COLO668 (cell line): Measurements from ENCODE around the gene SSR4.

Experiments
- DNase-seq: peaks from one replicate; lab custom pipeline; 2025; ENCODE audit not compliant: unreplicated experiment; lab: John Stamatoyannopoulos, UW

The SSR4 gene

DNA sequence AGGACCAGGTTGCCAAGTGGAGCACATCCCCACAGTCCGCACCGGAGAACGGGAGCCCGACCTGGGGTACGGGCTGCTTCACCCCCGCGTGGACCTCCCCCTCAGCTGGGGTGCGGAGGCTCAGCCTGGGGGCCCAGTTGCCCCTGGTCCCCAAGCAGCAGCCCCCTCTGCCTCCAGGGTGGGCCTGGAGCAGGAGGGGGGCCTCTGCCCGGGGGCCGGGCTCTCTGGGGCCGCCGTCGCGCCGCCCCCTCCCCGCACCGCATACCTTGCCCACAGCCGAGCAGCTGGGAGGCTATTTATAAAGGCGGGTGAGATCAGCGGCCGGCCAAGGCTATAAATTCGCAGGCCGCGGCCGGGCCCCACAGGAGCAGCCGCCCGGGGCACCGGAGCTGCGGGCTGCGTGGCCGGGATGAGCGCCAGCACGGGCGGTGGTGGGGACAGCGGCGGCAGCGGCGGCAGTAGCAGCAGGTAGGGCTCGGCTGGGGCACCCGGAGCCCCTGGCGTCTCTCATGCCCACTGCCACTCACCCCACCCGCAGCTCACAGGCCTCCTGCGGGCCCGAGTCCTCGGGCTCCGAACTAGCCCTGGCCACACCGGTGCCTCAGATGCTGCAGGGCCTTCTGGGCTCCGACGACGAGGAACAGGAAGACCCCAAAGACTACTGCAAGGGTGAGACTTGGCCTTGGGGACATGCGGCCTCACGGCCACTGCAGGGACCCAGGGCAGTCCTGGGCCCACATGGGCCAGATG lies 13.6 kb upstream of the SSR4 start, which contains the start of gene SRPK3:
Gene SRPK3 (plus strand): TSS at position 364 of the 750 bp plus-strand sequence. CDS start 46 bp downstream, at position 410.
- peak; percentile 72 for DNase-seq

DNA sequence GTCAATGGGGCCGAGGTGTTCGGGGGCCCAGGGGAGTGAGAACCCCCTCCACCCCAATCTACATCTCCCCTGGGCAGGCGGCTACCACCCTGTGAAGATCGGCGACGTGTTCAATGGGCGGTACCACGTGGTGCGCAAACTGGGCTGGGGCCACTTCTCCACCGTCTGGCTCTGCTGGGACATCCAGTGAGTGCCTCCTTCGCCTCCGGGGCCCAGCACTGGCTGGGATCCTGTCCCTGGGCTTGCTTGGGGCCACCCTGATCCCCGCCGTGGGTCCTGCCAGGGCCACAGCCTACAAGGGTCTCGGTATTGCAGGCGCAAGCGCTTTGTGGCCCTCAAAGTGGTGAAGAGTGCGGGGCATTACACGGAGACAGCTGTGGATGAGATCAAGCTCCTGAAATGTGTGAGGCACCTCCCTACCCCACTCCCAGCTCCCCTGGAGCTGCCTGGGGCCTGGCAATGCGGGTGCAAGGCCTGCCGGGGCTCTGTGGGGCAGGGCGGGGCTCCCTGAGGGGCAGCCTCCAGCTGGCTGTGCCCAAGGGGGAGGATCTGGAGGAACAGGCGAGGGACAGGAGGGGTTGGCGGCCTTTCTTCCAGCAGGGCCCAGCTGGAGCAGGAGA lies 12.9 kb upstream of the SSR4 start:
- peak; percentile 62 for DNase-seq

DNA sequence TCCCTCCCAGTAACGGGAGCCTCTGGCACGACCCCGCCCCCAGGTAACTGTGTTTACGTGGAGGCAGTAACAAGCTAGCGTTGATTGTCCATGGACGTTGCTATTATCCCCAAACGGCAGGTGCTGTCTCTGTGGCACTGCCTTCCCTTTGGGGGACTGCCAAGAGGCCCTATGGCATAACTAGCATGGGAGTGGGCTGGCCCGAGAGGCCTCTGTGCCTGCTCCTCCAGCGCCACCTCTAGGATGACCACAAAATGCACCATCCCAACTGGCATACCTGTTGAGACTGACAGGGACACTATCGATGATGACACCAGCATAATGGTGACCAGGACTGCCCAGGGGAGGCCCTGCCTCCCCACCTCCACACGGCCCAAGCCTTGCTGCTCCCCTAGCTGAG lies 12.2 kb upstream of the SSR4 start:
- DNase-seq = peak; percentile 91

DNA sequence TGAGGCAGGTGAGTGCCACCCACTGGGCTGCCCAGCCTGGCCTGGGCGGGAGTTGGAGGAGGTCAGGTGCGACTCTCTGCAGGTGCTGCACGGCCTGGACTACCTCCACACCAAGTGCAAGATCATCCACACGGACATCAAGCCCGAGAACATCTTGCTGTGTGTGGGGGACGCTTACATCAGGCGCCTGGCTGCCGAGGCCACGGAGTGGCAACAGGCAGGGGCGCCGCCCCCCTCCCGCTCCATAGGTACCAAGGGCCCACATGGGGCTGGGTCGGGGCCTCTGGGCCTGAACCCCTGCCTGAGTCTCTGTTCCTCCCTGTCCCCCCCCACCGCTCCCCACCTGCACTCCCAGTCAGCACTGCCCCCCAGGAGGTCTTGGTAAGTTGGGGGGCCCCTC lies 11.6 kb upstream of the SSR4 start:
- DNase-seq = peak; percentile 45

DNA sequence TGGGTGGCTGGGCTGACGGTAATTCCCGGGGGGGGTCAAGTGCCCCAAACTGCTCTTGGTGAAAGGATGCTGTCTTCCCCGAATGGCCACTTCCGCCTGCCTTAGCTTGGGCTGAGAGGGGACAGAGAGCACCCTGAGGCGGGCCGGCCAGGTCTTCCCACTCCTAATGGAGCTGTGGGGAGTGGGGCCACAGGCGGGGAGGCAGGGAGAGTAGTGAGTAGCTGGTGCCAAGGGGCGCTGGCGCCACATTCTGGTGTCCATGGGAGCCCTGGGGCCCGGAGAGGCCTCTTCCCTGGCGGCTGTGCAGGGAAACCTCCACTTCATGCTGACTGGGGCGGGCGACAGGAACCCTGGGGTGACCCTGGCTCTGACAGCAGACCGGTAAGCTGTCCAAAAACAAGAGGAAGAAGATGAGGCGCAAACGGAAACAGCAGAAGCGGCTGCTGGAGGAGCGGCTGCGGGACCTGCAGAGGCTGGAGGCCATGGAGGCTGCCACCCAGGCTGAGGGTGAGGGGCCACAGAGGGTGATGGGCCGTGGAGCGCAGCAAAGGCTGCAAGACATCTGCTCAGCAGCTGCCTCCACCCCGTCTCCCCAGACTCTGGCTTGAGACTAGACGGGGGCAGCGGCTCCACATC lies 11.0 kb upstream of the SSR4 start:
- no peak for DNase-seq

DNA sequence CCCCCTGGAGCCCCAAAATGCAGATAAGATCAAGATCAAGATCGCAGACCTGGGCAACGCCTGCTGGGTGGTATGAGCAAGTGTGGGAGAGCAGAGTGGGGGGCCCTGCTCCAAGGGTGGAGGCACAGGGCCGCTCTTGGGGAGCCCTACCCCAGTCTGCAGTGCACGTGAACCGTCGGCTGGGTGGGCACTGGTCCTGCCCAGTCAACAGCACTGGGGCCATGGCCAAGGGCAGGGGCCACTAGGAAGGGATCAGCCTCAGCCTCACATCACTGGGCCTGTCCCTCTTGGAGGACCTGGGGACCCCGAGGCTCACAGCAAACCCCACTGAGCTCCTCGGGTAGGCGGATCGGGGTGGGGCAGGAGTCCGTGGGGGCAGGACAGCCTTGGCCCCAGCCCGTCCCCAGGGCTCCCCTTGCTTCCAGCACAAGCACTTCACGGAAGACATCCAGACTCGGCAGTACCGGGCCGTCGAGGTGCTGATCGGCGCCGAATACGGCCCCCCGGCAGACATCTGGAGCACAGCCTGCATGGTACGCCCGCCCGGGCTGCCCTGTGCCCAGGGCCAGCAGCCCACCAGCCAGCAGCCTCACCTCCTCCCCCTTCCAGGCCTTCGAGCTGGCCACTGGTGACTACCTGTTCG lies 10.0 kb upstream of the SSR4 start:
- DNase-seq = no peak

DNA sequence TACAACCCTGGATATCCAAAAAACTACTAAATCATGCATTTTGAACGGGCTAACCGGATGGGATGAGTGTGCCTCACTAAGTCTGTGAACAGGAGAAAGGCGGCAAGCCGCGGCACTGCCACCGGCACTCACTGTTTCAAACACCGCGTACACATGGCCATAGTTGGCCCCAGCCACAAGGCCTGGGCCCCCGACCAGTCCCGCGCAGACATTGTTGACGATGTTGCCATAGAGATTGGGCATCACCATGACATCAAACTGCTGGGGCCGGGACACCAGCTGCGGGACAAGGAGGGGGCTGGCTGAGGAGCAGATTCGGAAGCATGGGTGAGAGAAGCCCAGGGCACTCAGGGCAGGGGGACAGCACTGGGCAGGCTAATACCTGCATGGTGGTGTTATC lies 7.8 kb upstream of the SSR4 start:
- DNase-seq = no peak

DNA sequence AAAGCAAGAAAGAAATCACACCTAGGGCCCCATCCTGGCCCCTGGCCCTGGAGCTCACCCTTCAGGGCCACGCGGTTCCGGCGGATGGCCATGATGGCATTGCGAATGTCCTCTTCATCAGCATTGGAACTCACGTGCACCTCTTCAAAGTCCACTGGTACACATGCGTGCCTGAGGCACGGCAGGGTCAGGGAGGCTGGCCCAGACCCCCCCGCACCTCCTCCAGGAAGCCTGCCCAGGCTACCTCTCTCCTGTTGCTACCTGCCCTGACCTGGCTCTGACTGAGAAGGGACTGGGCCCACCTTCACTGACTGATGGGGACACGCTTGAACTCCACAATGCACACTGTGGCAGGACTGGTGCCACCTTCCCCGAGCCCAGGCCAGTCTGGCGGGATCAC lies 4.8 kb upstream of the SSR4 start:
- DNase-seq = no peak

DNA sequence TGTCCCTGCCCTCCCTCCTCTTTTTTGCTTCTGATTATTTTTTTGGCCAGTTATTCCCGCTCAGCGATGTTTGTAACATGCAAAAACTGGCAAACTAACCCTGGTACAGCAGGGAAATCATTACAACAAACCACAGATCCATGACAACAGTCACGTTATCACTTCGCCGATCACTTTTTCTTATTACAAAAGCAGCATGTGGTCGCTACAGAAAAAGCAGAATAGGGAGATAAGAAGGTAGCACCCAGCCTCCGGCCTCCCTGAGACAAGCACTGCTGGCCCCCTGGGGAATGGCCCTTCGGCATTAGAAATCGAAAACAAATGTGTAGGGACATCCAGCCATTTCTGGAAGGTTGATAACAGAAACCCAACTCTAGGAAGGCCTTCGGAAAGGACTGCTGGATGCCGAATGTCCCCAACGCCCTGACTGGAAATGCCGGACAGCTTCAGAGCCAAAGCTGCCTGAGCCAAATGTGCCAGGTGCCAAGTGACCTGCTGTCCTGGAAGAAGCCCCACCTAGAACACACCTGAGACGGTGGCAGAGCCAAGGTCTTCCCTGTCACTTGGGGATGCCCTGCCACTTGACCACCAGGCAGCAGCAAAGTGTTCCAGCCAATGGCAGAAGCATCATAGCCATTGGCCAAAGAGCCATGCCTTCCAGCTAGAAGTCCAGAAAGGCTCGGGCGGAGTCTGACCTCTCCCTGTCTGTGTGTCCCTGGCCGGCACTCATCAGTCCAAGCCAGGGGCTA lies 3.2 kb upstream of the SSR4 start:
- no peak for DNase-seq

DNA sequence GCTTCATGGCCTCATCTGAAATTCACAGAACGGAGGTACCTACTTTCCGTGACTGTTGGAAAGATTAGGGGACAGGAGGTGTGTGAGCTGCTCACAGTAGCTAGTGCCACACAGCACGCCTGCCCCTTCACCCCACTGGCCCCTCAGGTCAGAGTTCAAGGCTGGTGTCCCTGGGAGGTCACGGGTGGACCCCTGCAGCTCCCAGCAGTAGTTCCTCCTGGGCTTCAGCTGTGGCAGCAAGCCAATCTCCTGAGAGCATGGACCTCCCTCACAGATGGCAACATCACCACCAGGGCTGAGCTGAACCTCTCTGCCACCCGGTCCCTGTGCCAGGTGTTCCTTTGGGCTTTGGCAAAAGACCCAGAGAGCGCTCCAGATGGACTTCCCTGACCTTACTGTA lies 2.1 kb upstream of the SSR4 start:
- DNase-seq = no peak

DNA sequence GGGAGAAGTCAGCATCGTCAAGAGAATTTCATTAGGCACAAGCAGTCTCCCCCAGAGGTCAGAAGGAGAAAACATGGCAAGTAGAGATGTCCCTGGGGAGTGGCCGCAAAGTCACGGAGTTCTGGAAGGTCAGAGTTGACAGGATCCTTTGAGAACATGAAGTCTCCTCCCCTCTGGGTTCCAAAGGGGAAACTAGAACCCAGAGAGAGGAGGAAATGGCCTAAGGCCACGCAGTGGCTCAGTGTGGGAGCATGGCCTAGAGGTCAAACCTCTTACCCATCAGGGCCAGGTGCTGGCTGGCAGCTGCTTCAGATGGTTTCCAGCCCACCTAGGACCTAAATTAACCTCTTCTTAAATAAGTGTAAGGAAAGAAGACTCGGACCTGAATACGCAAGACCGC lies 1.2 kb upstream of the SSR4 start:
- peak; percentile 25 for DNase-seq

DNA sequence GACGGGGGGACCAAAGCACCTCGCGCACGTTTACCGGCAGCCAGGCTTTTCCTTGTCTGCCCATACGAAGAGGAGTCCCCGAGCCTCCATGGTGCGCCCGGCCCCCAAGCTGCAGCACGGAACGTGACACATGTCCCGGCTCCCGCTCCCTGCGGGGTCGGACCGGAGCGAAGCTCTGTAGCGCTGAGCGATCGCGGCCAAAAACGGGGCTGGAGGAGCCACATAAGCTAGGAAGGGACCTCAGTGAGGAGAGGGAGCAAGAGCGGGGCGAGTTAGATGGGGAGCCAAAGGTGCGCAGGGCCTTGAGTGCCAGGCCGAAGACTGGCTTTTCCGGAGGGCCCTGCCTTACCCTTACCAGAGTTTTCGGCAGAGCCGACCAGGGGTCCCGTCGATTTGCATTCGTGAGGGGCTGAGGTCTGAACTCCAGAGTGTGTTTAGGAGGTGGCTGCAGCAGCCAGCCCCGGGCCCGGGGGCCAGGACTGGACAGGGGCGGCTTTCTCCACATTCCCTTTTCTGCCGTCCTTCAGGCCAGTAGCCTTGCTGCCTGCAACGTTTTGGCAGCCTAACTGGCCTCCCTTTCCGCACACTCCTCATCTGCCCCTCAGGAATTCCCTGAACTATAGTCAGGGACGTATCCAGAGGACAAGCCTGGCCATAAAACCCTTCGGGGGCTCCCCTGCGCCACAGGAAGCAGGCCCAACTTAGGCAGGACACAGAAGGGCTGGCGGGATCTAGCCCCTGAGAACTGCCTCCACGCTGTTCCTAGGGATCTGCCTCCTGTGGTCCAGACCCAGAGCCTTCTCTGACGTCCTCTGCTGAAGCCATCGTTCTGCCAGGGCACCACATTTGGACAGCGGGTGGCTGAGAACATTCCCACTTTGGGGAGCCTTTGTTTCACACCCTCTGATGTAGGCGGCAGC lies 689 bp downstream of the SSR4 start:
- DNase-seq = peak; percentile 42

DNA sequence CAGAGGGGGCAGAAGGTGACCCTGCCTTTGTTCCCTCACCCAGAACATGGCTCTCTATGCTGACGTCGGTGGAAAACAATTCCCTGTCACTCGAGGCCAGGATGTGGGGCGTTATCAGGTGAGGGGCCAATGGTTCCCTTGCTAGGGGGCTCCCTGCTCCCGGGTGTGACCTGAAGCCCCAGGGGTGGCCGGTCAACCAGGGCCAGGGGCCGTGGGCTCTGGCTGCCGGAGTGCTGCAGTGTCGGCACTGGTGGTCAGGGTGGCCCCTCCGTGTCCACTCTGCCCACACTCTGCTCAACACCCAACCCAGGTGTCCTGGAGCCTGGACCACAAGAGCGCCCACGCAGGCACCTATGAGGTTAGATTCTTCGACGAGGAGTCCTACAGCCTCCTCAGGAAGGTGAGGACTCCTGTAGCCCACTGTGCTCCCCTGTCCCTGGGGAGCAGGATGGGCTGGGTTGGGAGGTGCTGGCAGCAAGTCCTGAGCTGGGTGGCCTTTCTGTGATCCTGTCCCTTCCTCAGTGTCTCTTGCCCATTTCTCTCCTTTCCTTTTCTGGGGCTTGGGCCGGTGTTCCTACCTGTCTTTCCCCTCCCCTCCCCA lies 3.0 kb downstream of the SSR4 start:
- no peak for DNase-seq

DNA sequence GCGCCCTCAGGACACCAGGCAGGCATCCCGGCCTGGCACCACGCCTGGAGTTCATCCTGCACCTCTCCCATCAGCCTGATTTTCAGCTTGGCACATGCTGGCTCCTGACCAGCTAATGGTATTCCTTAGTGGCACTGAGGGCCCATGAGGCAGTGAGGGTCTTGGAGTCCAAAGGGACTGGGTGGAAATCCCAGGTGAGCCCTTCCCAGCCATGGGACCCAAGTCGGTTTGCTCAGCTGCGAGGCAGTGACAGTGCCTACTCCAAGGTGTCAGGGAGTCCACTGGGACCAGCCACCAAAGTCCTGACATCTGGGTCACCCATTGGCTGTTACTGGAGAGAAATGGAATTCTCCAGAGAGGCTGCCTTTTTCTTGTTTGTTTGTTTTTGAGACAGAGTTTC lies 4.9 kb downstream of the SSR4 start:
- DNase-seq = no peak

DNA sequence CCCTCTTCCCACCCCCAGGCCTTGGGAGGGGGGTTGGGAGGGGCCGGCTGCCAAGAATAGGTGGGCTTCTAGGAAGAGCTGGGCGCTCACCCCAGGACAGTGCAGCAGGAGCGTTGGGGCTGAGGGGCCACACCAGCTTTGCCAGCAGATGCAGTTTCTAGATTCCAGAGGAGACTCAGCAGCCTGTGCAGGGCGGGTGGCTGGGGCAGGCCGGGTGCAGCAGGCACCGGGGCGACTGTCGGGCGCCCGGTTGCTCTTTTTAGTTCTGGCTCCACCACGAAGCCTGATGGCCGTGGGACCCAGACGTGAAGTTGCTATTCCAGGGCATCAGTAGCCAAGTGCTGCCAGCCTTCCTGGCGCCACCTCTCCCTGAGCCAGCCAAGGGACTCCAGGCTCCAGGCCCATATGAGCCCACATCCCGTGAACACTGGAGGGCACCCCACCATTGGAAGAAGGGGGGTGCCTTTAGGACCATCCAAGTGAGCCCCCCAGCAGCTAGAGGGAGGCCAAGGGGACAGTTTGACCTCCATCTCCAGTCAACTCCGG lies 5.8 kb downstream of the SSR4 start:
- no peak for DNase-seq

DNA sequence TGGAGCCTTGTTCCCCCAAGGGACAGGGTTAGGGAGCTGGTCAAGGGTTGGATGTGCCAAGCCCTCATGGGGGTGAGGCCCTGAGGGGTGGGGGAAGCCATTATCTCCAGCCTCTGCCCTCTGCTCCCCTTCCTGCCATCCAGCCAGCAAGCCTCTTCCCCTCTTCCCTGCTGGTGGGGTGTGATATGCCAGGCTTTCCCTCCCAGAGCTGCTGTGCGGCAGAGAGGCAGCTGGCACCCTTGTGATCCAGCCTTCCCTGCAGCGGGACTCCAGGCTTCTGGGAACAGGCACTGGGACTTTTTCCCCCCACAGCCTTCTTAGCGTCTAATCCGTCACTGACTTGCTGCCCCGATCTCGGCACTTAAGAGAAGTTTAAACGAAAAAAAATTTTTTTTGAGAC lies 6.3 kb downstream of the SSR4 start:
- DNase-seq = peak; percentile 16

DNA sequence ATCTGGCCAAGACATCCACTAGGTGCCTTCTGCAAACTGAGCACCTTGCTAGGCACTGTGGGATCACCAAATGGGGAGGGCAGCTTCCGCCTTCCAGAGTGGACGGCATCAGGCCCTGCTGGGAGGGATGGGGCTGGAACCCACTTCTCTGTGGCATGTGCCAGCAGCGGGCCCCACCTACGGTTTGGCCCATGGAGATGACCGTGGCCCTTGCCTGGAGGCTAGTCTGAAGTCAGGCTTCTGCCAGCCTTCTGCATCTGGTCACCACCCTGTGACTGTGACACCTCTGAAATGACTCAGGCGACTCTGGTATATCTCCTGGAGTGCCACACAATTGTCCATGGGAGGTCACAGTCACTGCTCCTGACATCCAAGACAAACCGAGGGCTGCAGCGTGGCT lies 7.2 kb downstream of the SSR4 start:
- no peak for DNase-seq

DNA sequence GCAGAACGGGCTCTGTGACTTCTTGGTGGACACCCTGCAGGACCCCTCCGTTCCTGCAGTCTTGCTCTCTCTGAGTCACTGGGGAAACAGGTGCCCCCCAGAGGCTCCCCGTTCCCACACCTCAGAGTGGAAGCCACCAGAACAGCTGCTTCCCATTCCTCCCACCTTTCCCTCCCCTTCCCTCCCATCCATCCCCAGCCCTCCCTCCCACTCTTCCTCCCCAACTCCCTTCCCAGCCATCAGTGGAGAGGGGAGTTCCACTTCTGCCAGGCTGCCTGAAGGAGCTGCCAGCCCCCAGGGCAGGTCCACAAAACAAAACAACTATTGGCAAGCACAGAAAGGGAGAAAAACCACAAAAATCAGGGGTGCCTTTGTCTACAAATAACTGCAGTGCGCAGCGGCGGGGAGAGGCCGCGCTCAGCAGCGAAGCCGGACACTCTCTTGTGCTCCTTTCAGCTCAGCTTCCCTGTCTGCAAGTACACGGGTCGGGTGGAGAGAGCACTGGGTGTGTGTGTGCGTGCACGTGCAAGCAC lies 8.1 kb downstream of the SSR4 start:
- DNase-seq = no peak
